ENCODE data around the gene RAB35. TPM values are rescaled to one million over a fixed set of nuclear protein-coding genes. Genes with fewer than 3 reads are reported as not detected.

Gene RAB35
- polyA plus RNA-seq (ENCODE audit: insufficient read length in 4 of 4): 10 to 100 TPM; 36.9 to 41.6 (median 39.2) TPM

GRCh38 chr12:120116441-120116791, at the start of gene RAB35:
Gene RAB35 (minus strand): TSS chr12:120116753. CDS start chr12:120116650, 103 bp downstream.
- no peak for DNase-seq (ENCODE audit: low read depth in 4 of 4, low spot score in 3 of 4)

- DNase-seq (ENCODE audit: low read depth in 4 of 4, low spot score in 3 of 4): no peak
Measured at GRCh38 chr12:120164293-120164692, 47.7 kb upstream of the RAB35 start.

GRCh38 chr12:120162763-120163162, 46.2 kb upstream of the RAB35 start:
- DNase-seq (ENCODE audit: low read depth in 4 of 4, low spot score in 3 of 4): no peak

GRCh38 chr12:120161852-120162251, 45.3 kb upstream of the RAB35 start:
- DNase-seq (ENCODE audit: low read depth in 4 of 4, low spot score in 3 of 4): no peak

- no peak for DNase-seq (ENCODE audit: low read depth in 4 of 4, low spot score in 3 of 4)
Measured at GRCh38 chr12:120159509-120160237, 43.1 kb upstream of the RAB35 start.

GRCh38 chr12:120158351-120158750, 41.8 kb upstream of the RAB35 start:
- no peak for DNase-seq (ENCODE audit: low read depth in 4 of 4, low spot score in 3 of 4)

- DNase-seq (ENCODE audit: low read depth in 4 of 4, low spot score in 3 of 4): no peak
Measured at GRCh38 chr12:120157678-120158077, 41.1 kb upstream of the RAB35 start.

GRCh38 chr12:120156315-120157259, 40.0 kb upstream of the RAB35 start:
- no peak for DNase-seq (ENCODE audit: low read depth in 4 of 4, low spot score in 3 of 4)

- no peak for DNase-seq (ENCODE audit: low read depth in 4 of 4, low spot score in 3 of 4)
Measured at GRCh38 chr12:120155072-120155471, 38.5 kb upstream of the RAB35 start.

GRCh38 chr12:120150919-120151525, 34.5 kb upstream of the RAB35 start:
- no peak for DNase-seq (ENCODE audit: low read depth in 4 of 4, low spot score in 3 of 4)

GRCh38 chr12:120148011-120148410, 31.5 kb upstream of the RAB35 start:
- no peak for DNase-seq (ENCODE audit: low read depth in 4 of 4, low spot score in 3 of 4)

- DNase-seq (ENCODE audit: low read depth in 4 of 4, low spot score in 3 of 4): no peak
Measured at GRCh38 chr12:120145164-120145563, 28.6 kb upstream of the RAB35 start.

GRCh38 chr12:120144215-120144614, 27.7 kb upstream of the RAB35 start:
- DNase-seq (ENCODE audit: low read depth in 4 of 4, low spot score in 3 of 4): no peak

- no peak for DNase-seq (ENCODE audit: low read depth in 4 of 4, low spot score in 3 of 4)
Measured at GRCh38 chr12:120142231-120142877, 25.8 kb upstream of the RAB35 start.

GRCh38 chr12:120141336-120141735, 24.8 kb upstream of the RAB35 start:
- no peak for DNase-seq (ENCODE audit: low read depth in 4 of 4, low spot score in 3 of 4)

- DNase-seq (ENCODE audit: low read depth in 4 of 4, low spot score in 3 of 4): no peak
Measured at GRCh38 chr12:120140603-120141002, 24.1 kb upstream of the RAB35 start.

GRCh38 chr12:120139958-120140357, 23.4 kb upstream of the RAB35 start:
- DNase-seq (ENCODE audit: low read depth in 4 of 4, low spot score in 3 of 4): no peak

- DNase-seq (ENCODE audit: low read depth in 4 of 4, low spot score in 3 of 4): no peak
Measured at GRCh38 chr12:120138366-120138765, 21.8 kb upstream of the RAB35 start.

GRCh38 chr12:120137833-120138232, 21.3 kb upstream of the RAB35 start:
- DNase-seq (ENCODE audit: low read depth in 4 of 4, low spot score in 3 of 4): no peak

- no peak for DNase-seq (ENCODE audit: low read depth in 4 of 4, low spot score in 3 of 4)
Measured at GRCh38 chr12:120136093-120136770, 19.7 kb upstream of the RAB35 start.

Data from right renal pelvis (tissue), 4 donors.